Nephron (organoid): ENCODE results near the gene KIF16B.
A peak's percentile ranks its signal among the peaks of the same experiment; 100 is the strongest.

ENCODE experiments used
- H3K27ac Mint-ChIP-seq, 3 experiments: 2 replicates each; pipeline ENCODE4 v1.8.0; 2020; ENCODE audit warnings: mixed read lengths in 3 of 3, mild to moderate bottlenecking in 2 of 3, moderate library complexity in 1 of 3
- H3K27me3 Mint-ChIP-seq: 2 replicates; pipeline ENCODE4 v1.8.0; 2021; ENCODE audit warnings: low read depth, mild to moderate bottlenecking, moderate library complexity, mixed read lengths
- H3K36me3 Mint-ChIP-seq: 2 replicates; pipeline ENCODE4 v1.8.0; 2020; ENCODE audit warnings: low read depth, mixed read lengths
- H3K4me1 Mint-ChIP-seq: 2 replicates; pipeline ENCODE4 v1.8.0; 2020; ENCODE audit warnings: mixed read lengths
- H3K4me3 Mint-ChIP-seq, 3 experiments: 2 replicates each; pipeline ENCODE4 v1.8.0; 2020; ENCODE audit warnings: mild to moderate bottlenecking in 3 of 3, mixed read lengths in 3 of 3, moderate library complexity in 2 of 3
- H3K9me3 Mint-ChIP-seq: 2 replicates; pipeline ENCODE4 v1.8.0; 2020; ENCODE audit warnings: mixed read lengths
- CTCF ChIP-seq, 3 experiments: fragments of 200-600 bp; sonication (generic); IDR thresholded peaks; one replicate each; pipeline ENCODE4 v1.5.0; 2021; ENCODE audit warnings: antibody characterized with exemption in 3 of 3; ENCODE audit not compliant: unreplicated experiment in 3 of 3

Gene KIF16B

GRCh38 chr20:16560216-16560615 is 13.0 kb downstream of the KIF16B start:
- Mint-ChIP-seq H3K36me3 (no peaks in the 10 kb centered on the region), H3K9me3 (no peaks in the 10 kb centered on the region), H3K27me3 (no peaks in the 10 kb centered on the region), H3K4me1 (peaks cover 23% of the 10 kb centered on the region), H3K4me3 (no peak overlapping the region), H3K27ac (peak overlapping the region in 1 of 3 experiments; percentile 63)
- TF ChIP-seq CTCF (IDR thresholded peaks at IDR 0.05; ENCODE audit: unreplicated experiment in 3 of 3), result no peak

DNA sequence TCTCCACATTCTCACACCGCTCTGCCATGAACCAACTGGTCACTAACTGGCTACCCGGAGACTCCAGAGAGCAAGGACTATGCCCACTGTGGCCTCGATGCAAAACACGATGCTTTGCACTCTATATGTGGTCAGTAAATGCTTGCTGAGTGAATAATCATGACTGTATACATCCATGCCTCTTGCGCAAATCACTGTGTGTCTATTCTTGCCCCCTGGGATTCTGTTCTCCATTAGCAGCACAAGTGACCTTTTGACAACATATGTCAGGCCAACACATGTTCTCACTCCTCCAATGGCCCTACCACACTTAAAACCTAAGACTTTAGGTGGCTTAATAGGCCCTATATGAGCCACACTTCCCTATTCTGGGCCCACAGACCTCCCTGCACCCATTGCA is 16.9 kb downstream of the KIF16B start:
- H3K9me3 Mint-ChIP-seq, result peaks cover 2% of the 10 kb centered on the region
- H3K4me1 Mint-ChIP-seq, result peaks cover 31% of the 10 kb centered on the region
- no peak overlapping the region for H3K4me3 Mint-ChIP-seq
- peaks cover 5% of the 10 kb centered on the region for H3K36me3 Mint-ChIP-seq
- TF ChIP-seq CTCF (IDR thresholded peaks at IDR 0.05; ENCODE audit: unreplicated experiment in 3 of 3), result no peak
- no peaks in the 10 kb centered on the region for H3K27me3 Mint-ChIP-seq
- no peak overlapping the region for H3K27ac Mint-ChIP-seq

DNA sequence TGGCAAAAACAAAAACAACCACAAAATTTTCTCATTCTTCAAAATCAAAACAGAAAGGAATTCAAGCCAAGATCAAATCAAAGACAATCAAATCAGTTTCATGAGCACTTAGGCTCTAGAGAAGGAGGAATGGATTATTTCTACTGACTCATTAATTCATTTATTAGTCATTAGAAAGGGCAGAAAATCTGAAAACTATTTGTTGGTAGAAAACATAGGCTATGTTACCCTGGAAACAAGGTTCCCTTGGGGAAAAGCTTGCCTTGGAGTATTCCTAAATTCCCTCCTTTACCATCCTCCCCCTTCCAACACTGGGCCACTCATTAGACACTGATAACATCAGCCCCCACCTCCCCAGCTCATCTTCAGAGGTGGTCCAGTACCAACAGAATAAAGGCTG is 17.5 kb downstream of the KIF16B start:
- Mint-ChIP-seq H3K27me3 (no peaks in the 10 kb centered on the region), H3K9me3 (peaks cover 2% of the 10 kb centered on the region), H3K36me3 (peaks cover 7% of the 10 kb centered on the region), H3K27ac (no peak overlapping the region), H3K4me3 (no peak overlapping the region), H3K4me1 (peaks cover 31% of the 10 kb centered on the region)
- no peak for TF ChIP-seq CTCF (IDR thresholded peaks at IDR 0.05; ENCODE audit: unreplicated experiment in 3 of 3)

- no peaks in the 10 kb centered on the region for H3K27me3 Mint-ChIP-seq
- H3K4me3 Mint-ChIP-seq, result no peak overlapping the region
- peaks cover 7% of the 10 kb centered on the region for H3K36me3 Mint-ChIP-seq
- no peak for TF ChIP-seq CTCF (IDR thresholded peaks at IDR 0.05; ENCODE audit: unreplicated experiment in 3 of 3)
- H3K9me3 Mint-ChIP-seq, result peaks cover 2% of the 10 kb centered on the region
- peaks cover 31% of the 10 kb centered on the region for H3K4me1 Mint-ChIP-seq
- H3K27ac Mint-ChIP-seq, result no peak overlapping the region
Measured at GRCh38 chr20:16554766-16555543, 18.3 kb downstream of the KIF16B start.

- Mint-ChIP-seq H3K4me3 (no peak overlapping the region), H3K27ac (peak overlapping the region in 1 of 3 experiments; percentile 58), H3K9me3 (peaks cover 2% of the 10 kb centered on the region), H3K4me1 (peaks cover 31% of the 10 kb centered on the region), H3K27me3 (no peaks in the 10 kb centered on the region), H3K36me3 (peaks cover 7% of the 10 kb centered on the region)
- TF ChIP-seq CTCF (IDR thresholded peaks at IDR 0.05; ENCODE audit: unreplicated experiment in 3 of 3), result no peak
Measured at GRCh38 chr20:16553684-16554083, 19.6 kb downstream of the KIF16B start.

- Mint-ChIP-seq H3K36me3 (peaks cover 7% of the 10 kb centered on the region), H3K4me3 (no peak overlapping the region), H3K9me3 (peaks cover 5% of the 10 kb centered on the region), H3K27me3 (no peaks in the 10 kb centered on the region), H3K27ac (peak overlapping the region in 1 of 3 experiments; percentile 58), H3K4me1 (peaks cover 31% of the 10 kb centered on the region)
- TF ChIP-seq CTCF (IDR thresholded peaks at IDR 0.05; ENCODE audit: unreplicated experiment in 3 of 3), result no peak
Measured at GRCh38 chr20:16553101-16553500, 20.1 kb downstream of the KIF16B start.
